Measurements from ENCODE around the gene PPARA. TPM values are rescaled to one million over a fixed set of nuclear protein-coding genes. Genes with fewer than 3 reads are reported as not detected.
"Not testable (repeated sequence)": the region's sequence is repeated elsewhere in the genome, so short reads cannot be mapped to it uniquely, and the experiment has no call there.

PPARA gene
- total and polyA plus RNA-seq, 5 experiments from 2014 or later = 3.5 to 22.6 (median 3.7) TPM

- ATAC-seq (no peak), DNase-seq (no peak)
- Mint-ChIP-seq H3K36me3 (no peaks in the 10 kb centered on the region), H3K27me3 (no peaks in the 10 kb centered on the region), H3K4me1 (peaks cover 0 to 5% (median 0%) of the 10 kb centered on the region in 4 donors), H3K4me3 (no peak overlapping the region), H3K27ac (no peak overlapping the region), H3K9me3 (no peaks in the 10 kb centered on the region)
- POLR2A ChIA-PET = no interaction called here
Observed at GRCh38 chr22:46124383-46125144, 25.8 kb upstream of the PPARA start.

GRCh38 chr22:46125311-46125710 is 25.0 kb upstream of the PPARA start:
- Mint-ChIP-seq H3K36me3 (no peaks in the 10 kb centered on the region), H3K27me3 (no peaks in the 10 kb centered on the region), H3K27ac (no peak overlapping the region), H3K4me1 (peaks cover 0 to 9% (median 0%) of the 10 kb centered on the region in 4 donors), H3K4me3 (no peak overlapping the region), H3K9me3 (no peaks in the 10 kb centered on the region)
- DNase-seq (no peak), ATAC-seq (no peak)
- POLR2A ChIA-PET = no interaction called here

GRCh38 chr22:46125816-46126765 is 24.2 kb upstream of the PPARA start:
- Mint-ChIP-seq H3K9me3 (no peaks in the 10 kb centered on the region), H3K4me3 (no peak overlapping the region), H3K27ac (peak overlapping the region in 1 of 10 donors; percentile 73), H3K4me1 (peaks cover 0 to 10% (median 0%) of the 10 kb centered on the region in 4 donors), H3K36me3 (no peaks in the 10 kb centered on the region), H3K27me3 (no peaks in the 10 kb centered on the region)
- POLR2A ChIA-PET = no interaction called here
- DNase-seq (no peak), ATAC-seq (no peak)

GRCh38 chr22:46126853-46127385 is 23.4 kb upstream of the PPARA start:
- no peak for DNase-seq
- Mint-ChIP-seq H3K4me3 (no peak overlapping the region), H3K9me3 (no peaks in the 10 kb centered on the region), H3K27ac (no peak overlapping the region), H3K36me3 (no peaks in the 10 kb centered on the region), H3K4me1 (peaks cover 0 to 10% (median 0%) of the 10 kb centered on the region in 4 donors), H3K27me3 (no peaks in the 10 kb centered on the region)
- POLR2A ChIA-PET = no interaction called here
- no peak for ATAC-seq

- no peak overlapping the region for H3K27ac Mint-ChIP-seq
- H3K27me3 Mint-ChIP-seq = no peaks in the 10 kb centered on the region
- H3K4me1 Mint-ChIP-seq = peaks cover 0 to 10% (median 0%) of the 10 kb centered on the region in 4 donors
Observed at GRCh38 chr22:46127556-46127955, 22.8 kb upstream of the PPARA start.

GRCh38 chr22:46128606-46129005 is 21.7 kb upstream of the PPARA start:
- no peak for ATAC-seq

More at GRCh38 chr22:46127556-46127955, 22.8 kb upstream of the PPARA start:
- ATAC-seq (no peak), DNase-seq (no peak)
- H3K9me3 Mint-ChIP-seq = no peaks in the 10 kb centered on the region
- POLR2A ChIA-PET = no interaction called here
- H3K4me3 Mint-ChIP-seq = no peak overlapping the region
- H3K36me3 Mint-ChIP-seq = no peaks in the 10 kb centered on the region

GRCh38 chr22:46129390-46130041 is 20.8 kb upstream of the PPARA start:
- no peak for ATAC-seq
- no peaks in the 10 kb centered on the region for H3K27me3 Mint-ChIP-seq
- H3K4me1 Mint-ChIP-seq = peaks cover 0 to 10% (median 0%) of the 10 kb centered on the region in 4 donors
- POLR2A ChIA-PET = no interaction called here
- H3K36me3 Mint-ChIP-seq = no peaks in the 10 kb centered on the region
- H3K9me3 Mint-ChIP-seq = no peaks in the 10 kb centered on the region
- peak overlapping the region in 1 of 10 donors; percentile 70 for H3K4me3 Mint-ChIP-seq
- peak overlapping the region in 1 of 10 donors; percentile 37 for H3K27ac Mint-ChIP-seq
- DNase-seq = no peak

More at GRCh38 chr22:46128606-46129005, 21.7 kb upstream of the PPARA start:
- Mint-ChIP-seq H3K27ac (peak overlapping the region in 1 of 10 donors; percentile 37), H3K9me3 (no peaks in the 10 kb centered on the region), H3K36me3 (no peaks in the 10 kb centered on the region), H3K27me3 (no peaks in the 10 kb centered on the region), H3K4me1 (peaks cover 0 to 10% (median 0%) of the 10 kb centered on the region in 4 donors), H3K4me3 (no peak overlapping the region)
- no peak for DNase-seq
- POLR2A ChIA-PET = no interaction called here

- H3K27ac Mint-ChIP-seq = no peak overlapping the region
- ATAC-seq (no peak), DNase-seq (no peak)
- H3K4me1 Mint-ChIP-seq = peaks cover 0 to 10% (median 0%) of the 10 kb centered on the region in 4 donors
- no peaks in the 10 kb centered on the region for H3K9me3 Mint-ChIP-seq
- no peaks in the 10 kb centered on the region for H3K36me3 Mint-ChIP-seq
- no peaks in the 10 kb centered on the region for H3K27me3 Mint-ChIP-seq
- no peak overlapping the region for H3K4me3 Mint-ChIP-seq
- POLR2A ChIA-PET = no interaction called here
Observed at GRCh38 chr22:46131151-46131587, 19.2 kb upstream of the PPARA start.

GRCh38 chr22:46132193-46132829 is 18.0 kb upstream of the PPARA start:
- Mint-ChIP-seq H3K27ac (peak overlapping the region in 1 of 10 donors; percentile 56), H3K4me1 (peaks cover 0 to 10% (median under 1%) of the 10 kb centered on the region in 4 donors)
- H3K36me3 Mint-ChIP-seq, POLR2A ChIA-PET, H3K9me3 Mint-ChIP-seq, DNase-seq, H3K27me3 Mint-ChIP-seq, H3K4me3 Mint-ChIP-seq, ATAC-seq: not testable (repeated sequence)

- Mint-ChIP-seq H3K36me3 (no peaks in the 10 kb centered on the region), H3K9me3 (no peaks in the 10 kb centered on the region), H3K27ac (no peak overlapping the region), H3K4me3 (no peak overlapping the region), H3K27me3 (no peaks in the 10 kb centered on the region), H3K4me1 (peaks cover 0 to 10% (median under 1%) of the 10 kb centered on the region in 4 donors)
- DNase-seq (no peak), ATAC-seq (no peak)
- POLR2A ChIA-PET = no interaction called here
Observed at GRCh38 chr22:46132830-46133587, 17.3 kb upstream of the PPARA start.

GRCh38 chr22:46133588-46133855 is 16.8 kb upstream of the PPARA start:
- H3K9me3 Mint-ChIP-seq = no peaks in the 10 kb centered on the region
- ATAC-seq (no peak), DNase-seq (no peak)
- no peak overlapping the region for H3K27ac Mint-ChIP-seq
- H3K27me3 Mint-ChIP-seq = no peaks in the 10 kb centered on the region
- POLR2A ChIA-PET = no interaction called here
- peaks cover 0 to 10% (median under 1%) of the 10 kb centered on the region in 4 donors for H3K4me1 Mint-ChIP-seq
- H3K36me3 Mint-ChIP-seq = no peaks in the 10 kb centered on the region
- no peak overlapping the region for H3K4me3 Mint-ChIP-seq
